ENCODE results near the gene LGR6.

The LGR6 gene

GRCh38 chr1:202276920-202277319, 83.3 kb downstream of the LGR6 start:
- H3K4me1 ChIP-seq (ENCODE audit: low read length), result no peaks in the 10 kb centered on the region
- H3K9ac ChIP-seq (ENCODE audit: low read length), result no peak overlapping the region
- TF ChIP-seq CTCF (IDR thresholded peaks at IDR 0.05; ENCODE audit: low read depth, low read length), result no peak
- TF ChIP-seq EZH2phosphoT487 (IDR thresholded peaks at IDR 0.05; ENCODE audit: low read depth), result no peak
- H3K36me3 ChIP-seq (replicated peaks; ENCODE audit: low read depth, low read length), result no peaks in the 10 kb centered on the region
- H2AFZ ChIP-seq (ENCODE audit: low read depth, low read length), result no peak overlapping the region
- no peak overlapping the region for H3K27ac ChIP-seq (ENCODE audit: low read length)
- no peak overlapping the region for H3K4me2 ChIP-seq (ENCODE audit: low read length)
- H4K20me1 ChIP-seq (ENCODE audit: insufficient read depth, low read length), result no peaks in the 10 kb centered on the region
- no peaks in the 10 kb centered on the region for H3K79me2 ChIP-seq (ENCODE audit: low read length)
- no peaks in the 10 kb centered on the region for H3K9me3 ChIP-seq (ENCODE audit: insufficient read depth, low read length)
- H3K4me3 ChIP-seq (ENCODE audit: low read length), result no peak overlapping the region
- peaks cover 22% of the 10 kb centered on the region; the same call in 1 of the 2 replicates for H3K27me3 ChIP-seq (ENCODE audit: low read depth, low read length)

GRCh38 chr1:202278751-202279150, 85.2 kb downstream of the LGR6 start:
- no peaks in the 10 kb centered on the region for H3K79me2 ChIP-seq (ENCODE audit: low read length)
- no peaks in the 10 kb centered on the region for H3K36me3 ChIP-seq (replicated peaks; ENCODE audit: low read depth, low read length)
- peaks cover 32% of the 10 kb centered on the region; the same call in 1 of the 2 replicates for H3K27me3 ChIP-seq (ENCODE audit: low read depth, low read length)
- H3K9me3 ChIP-seq (ENCODE audit: insufficient read depth, low read length), result no peaks in the 10 kb centered on the region
- no peaks in the 10 kb centered on the region for H3K4me1 ChIP-seq (ENCODE audit: low read length)
- H4K20me1 ChIP-seq (ENCODE audit: insufficient read depth, low read length), result no peaks in the 10 kb centered on the region
- TF ChIP-seq EZH2phosphoT487 (IDR thresholded peaks at IDR 0.05; ENCODE audit: low read depth), result no peak
- TF ChIP-seq CTCF (IDR thresholded peaks at IDR 0.05; ENCODE audit: low read depth, low read length), result no peak
- no peak overlapping the region for H3K4me2 ChIP-seq (ENCODE audit: low read length)
- no peak overlapping the region for H2AFZ ChIP-seq (ENCODE audit: low read depth, low read length)
- no peak overlapping the region for H3K27ac ChIP-seq (ENCODE audit: low read length)
- no peak overlapping the region for H3K4me3 ChIP-seq (ENCODE audit: low read length)
- H3K9ac ChIP-seq (ENCODE audit: low read length), result no peak overlapping the region

GRCh38 chr1:202279806-202280205, 86.2 kb downstream of the LGR6 start:
- H3K79me2 ChIP-seq (ENCODE audit: low read length), result no peaks in the 10 kb centered on the region
- no peaks in the 10 kb centered on the region for H3K4me1 ChIP-seq (ENCODE audit: low read length)
- H3K9me3 ChIP-seq (ENCODE audit: insufficient read depth, low read length), result no peaks in the 10 kb centered on the region
- H3K27me3 ChIP-seq (ENCODE audit: low read depth, low read length), result peaks cover 34% of the 10 kb centered on the region; the same call in 1 of the 2 replicates
- TF ChIP-seq CTCF (IDR thresholded peaks at IDR 0.05; ENCODE audit: low read depth, low read length) (no peak), EZH2phosphoT487 (IDR thresholded peaks at IDR 0.05; ENCODE audit: low read depth) (no peak)
- H3K36me3 ChIP-seq (replicated peaks; ENCODE audit: low read depth, low read length), result no peaks in the 10 kb centered on the region
- no peak overlapping the region for H3K4me2 ChIP-seq (ENCODE audit: low read length)
- no peak overlapping the region for H2AFZ ChIP-seq (ENCODE audit: low read depth, low read length)
- H3K27ac ChIP-seq (ENCODE audit: low read length), result no peak overlapping the region
- H3K4me3 ChIP-seq (ENCODE audit: low read length), result no peak overlapping the region
- no peaks in the 10 kb centered on the region for H4K20me1 ChIP-seq (ENCODE audit: insufficient read depth, low read length)
- H3K9ac ChIP-seq (ENCODE audit: low read length), result no peak overlapping the region

- TF ChIP-seq EZH2phosphoT487 (IDR thresholded peaks at IDR 0.05; ENCODE audit: low read depth) (no peak), CTCF (IDR thresholded peaks at IDR 0.05; ENCODE audit: low read depth, low read length) (no peak)
- Histone ChIP-seq H3K79me2 (ENCODE audit: low read length) (no peaks in the 10 kb centered on the region), H3K4me2 (ENCODE audit: low read length) (no peak overlapping the region), H3K9ac (ENCODE audit: low read length) (no peak overlapping the region), H3K4me3 (ENCODE audit: low read length) (no peak overlapping the region), H3K9me3 (ENCODE audit: insufficient read depth, low read length) (no peaks in the 10 kb centered on the region), H4K20me1 (ENCODE audit: insufficient read depth, low read length) (no peaks in the 10 kb centered on the region), H3K4me1 (ENCODE audit: low read length) (no peaks in the 10 kb centered on the region), H3K27ac (ENCODE audit: low read length) (no peak overlapping the region), H2AFZ (ENCODE audit: low read depth, low read length) (no peak overlapping the region), H3K27me3 (ENCODE audit: low read depth, low read length) (peaks cover 38% of the 10 kb centered on the region; the same call in 1 of the 2 replicates), H3K36me3 (replicated peaks; ENCODE audit: low read depth, low read length) (no peaks in the 10 kb centered on the region)
Observed at GRCh38 chr1:202280595-202280994, 87.0 kb downstream of the LGR6 start.
